HG03135 (cell line): ENCODE measurements around the gene SEMA4D.

ENCODE experiments used
- ATAC-seq: cut with Tn5 transposase; IDR thresholded peaks from one replicate; pipeline ENCODE4 v1.9.1; 2021; ENCODE audit warnings: mild to moderate bottlenecking, moderate library complexity; ENCODE audit not compliant: unreplicated experiment

The SEMA4D gene

GRCh38 chr9:89446961-89447310, 51.0 kb downstream of the SEMA4D start:
- ATAC-seq, result no peak

- ATAC-seq, result no peak
Measured at GRCh38 chr9:89446261-89446960, 51.5 kb downstream of the SEMA4D start.

GRCh38 chr9:89445801-89446251, 52.1 kb downstream of the SEMA4D start:
- no peak for ATAC-seq

DNA sequence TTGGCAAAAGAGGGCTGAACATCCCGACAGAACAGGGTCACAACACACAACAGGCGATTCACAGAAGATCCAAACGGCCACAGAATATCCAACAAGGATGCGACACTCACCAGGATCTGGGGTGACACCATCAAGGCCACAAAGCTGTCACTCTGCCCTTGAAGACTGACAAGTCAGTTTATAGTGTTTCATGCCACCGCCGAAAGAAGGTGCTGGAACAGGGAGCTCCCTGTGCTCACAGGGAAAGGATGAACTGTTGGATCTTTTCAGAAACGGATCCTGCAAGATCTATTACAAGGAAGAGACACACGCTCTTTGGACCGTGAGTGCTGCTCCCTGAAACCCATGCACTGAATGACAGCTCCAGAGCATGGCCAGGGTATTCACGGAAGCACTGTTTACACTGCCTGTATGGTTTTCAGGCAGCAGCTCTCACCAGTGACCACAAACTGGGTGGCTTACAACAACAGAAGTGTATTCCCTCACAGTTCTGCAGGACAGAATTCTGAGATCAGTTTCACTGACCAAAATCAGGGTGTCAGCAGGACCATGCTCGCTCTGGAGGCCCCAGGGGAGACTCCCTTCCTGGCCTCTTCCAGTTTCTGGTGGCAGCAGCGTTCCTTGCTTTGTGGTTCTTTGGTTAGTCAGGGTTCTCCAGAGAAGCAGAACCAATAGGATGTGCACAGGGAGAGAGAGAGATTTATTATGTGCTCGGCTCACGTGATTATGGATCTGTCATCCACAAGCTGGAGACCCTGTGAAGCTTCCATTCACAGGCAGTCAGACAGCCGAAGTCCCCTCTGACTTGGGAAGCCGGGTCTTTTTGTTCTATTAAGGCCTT, 52.8 kb downstream of the SEMA4D start:
- no peak for ATAC-seq

DNA sequence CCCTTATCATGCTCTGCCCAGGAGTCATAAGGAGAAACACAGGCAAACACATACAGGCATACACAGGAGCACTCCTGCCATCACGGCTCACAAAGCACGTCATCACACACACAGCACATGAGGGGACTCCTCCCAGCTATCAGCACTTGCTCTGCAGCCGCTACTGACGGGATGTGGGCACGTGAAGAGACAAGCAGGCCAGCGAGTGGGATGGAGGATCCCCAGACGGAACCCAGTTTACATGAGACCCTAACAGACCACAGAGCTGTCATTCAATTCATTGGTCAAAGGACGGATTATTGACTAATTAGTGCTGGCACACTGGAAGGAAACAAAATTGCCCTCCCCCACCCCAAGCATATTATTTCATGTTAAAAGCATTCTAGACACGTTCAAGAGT, 53.6 kb downstream of the SEMA4D start:
- ATAC-seq, result no peak

GRCh38 chr9:89442981-89443814, 54.7 kb downstream of the SEMA4D start:
- ATAC-seq, result no peak

- no peak for ATAC-seq
Measured at GRCh38 chr9:89442501-89442978, 55.4 kb downstream of the SEMA4D start.

DNA sequence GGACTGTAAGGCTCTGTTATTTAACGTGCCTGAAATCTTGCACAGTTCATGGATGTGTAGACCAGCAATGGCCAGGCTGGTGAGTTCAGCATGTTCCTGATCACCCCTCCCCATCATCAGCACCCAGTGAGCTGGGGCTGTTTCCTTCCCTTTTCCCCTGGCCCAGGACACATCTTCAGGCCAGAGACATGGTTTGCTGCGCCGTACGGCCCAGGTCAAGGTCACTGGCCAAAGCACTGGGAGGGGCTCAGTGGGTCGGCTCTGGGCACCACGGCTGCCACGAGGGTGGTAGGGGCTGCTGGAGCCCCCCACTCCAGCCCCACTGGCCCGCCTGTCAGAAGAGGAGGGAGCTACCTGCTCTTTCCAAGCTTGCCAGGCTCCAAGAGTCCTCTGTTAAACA, 55.9 kb downstream of the SEMA4D start:
- no peak for ATAC-seq

- no peak for ATAC-seq
Measured at GRCh38 chr9:89441655-89441970, 56.3 kb downstream of the SEMA4D start.

DNA sequence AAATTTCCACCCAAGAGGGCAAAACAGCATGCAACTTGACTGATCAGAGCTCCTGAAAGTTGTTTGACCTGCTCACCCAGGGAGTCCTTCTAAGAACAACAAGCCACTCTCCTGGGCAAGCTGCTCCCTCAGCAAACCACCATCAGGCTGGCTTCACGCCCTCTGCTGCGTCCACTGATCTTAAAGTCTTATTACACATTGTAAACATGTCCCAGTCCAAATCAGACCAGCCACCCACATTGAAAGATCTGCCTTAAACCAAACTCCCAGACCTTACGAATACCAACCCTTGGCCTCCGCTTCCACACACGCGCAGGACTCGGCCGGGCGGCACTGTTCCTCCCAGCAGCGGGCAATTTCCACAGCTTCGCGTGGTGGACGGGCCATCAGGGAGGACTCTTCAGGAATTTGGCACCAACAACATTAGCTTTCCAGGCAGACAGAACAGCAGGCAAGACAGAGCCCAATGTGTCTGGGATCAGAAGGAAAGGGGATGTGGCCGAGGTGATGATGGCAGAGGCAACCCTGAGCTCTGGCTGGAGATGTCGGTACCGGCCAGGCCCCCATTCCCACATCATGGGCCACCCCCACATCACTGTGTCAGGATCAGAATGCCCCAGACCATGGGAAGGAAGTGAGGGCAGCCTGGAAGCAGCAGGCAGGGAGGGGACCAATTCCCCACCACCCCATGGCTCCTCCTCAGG, 56.8 kb downstream of the SEMA4D start:
- ATAC-seq, result no peak

- ATAC-seq, result no peak
Measured at GRCh38 chr9:89440548-89440947, 57.4 kb downstream of the SEMA4D start.

GRCh38 chr9:89440046-89440445, 57.9 kb downstream of the SEMA4D start:
- ATAC-seq, result no peak

GRCh38 chr9:89439571-89439970, 58.3 kb downstream of the SEMA4D start:
- no peak for ATAC-seq

GRCh38 chr9:89438194-89438593, 59.7 kb downstream of the SEMA4D start:
- no peak for ATAC-seq

- ATAC-seq, result no peak
Measured at GRCh38 chr9:89437772-89438171, 60.1 kb downstream of the SEMA4D start.

- ATAC-seq, result peak; percentile 42
Measured at GRCh38 chr9:89436963-89437625, 60.8 kb downstream of the SEMA4D start.

DNA sequence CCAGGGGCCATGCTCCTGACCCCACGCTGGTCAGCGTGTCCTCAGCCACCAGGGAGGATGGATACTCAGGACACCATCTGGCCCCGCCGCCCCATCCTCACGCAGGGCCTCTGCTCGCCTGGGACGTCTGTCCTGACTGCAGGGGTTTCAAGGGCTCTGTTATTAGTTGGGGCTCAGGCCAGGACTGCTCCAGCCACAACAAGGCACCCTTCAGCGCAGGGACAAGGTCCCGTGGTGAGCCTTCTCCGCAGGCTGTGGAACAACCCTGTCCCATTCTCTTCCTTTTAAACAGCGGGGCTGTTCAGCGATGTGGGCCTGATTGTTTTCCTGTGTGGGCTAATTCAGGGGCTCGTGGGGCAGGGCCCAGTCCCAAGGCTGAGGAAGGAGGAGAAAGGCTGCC, 61.6 kb downstream of the SEMA4D start:
- ATAC-seq, result no peak

DNA sequence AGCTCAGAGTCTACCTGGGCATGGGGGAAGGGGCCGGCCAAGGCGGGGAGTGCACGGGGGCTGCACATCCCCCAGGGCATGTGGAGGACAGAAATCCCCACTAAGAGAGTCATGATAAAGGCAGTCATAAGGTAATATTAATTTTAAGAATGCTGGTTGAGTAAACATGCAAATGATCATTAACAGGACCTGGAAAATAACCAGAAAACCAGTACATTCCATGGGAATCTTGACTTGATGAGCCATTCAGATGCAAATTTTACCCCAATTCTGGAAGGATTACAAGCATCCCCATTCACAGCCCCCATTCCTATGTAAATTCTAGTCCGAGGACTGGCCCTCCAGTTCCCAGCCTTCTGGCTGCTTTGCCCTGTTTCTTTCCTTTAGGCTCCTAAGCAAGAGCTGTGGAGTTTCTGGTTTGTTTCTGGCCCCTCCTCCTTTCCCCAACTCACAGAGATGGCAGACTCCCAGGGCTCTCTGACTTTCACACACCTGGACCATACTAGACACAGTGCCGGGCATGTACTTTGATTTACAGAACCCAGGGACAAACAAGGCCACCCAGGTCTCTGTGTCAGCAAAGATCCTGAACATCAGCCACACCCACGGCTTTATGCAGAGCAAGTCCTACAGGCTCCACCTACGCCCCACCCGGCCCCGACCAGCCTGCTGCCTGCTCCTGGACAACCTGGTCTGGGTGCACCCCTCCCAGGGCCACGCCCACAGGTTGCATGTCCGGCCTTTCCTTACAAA, 62.7 kb downstream of the SEMA4D start:
- ATAC-seq, result no peak

- no peak for ATAC-seq
Measured at GRCh38 chr9:89434636-89435035, 63.3 kb downstream of the SEMA4D start.

DNA sequence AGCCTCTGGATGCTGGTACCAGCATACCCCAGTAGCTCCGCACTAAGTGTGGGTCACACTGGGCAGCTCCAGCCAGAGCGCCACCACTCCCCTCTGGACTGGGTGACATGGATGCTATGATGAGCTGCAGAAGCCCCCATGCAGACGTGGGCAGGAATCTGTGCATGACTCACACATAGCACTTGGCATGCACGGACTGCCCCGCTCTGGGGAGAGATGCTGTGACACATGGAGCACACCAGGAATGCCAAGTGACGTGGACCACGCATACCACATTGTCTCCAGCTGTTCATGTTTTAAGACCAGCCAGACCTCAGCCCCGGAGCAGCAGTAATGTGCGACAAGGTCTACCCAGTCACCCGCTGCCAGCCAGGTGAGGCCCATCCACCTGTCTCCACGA, 64.1 kb downstream of the SEMA4D start:
- no peak for ATAC-seq
